Esophagus muscularis mucosa (tissue), 4 donors: ENCODE measurements around the gene SUPT3H. TPM values are rescaled to one million over a fixed set of nuclear protein-coding genes. Genes with fewer than 3 reads are reported as not detected.

ENCODE experiments used
- DNase-seq: peaks from one replicate; pipeline ENCODE4 v3.0.0-alpha.2; 2017; ENCODE audit errors: extremely low spot score
- H3K27ac ChIP-seq, 4 donors: fragments of 200-600 bp; sonication (generic); replicated peaks in 1 of 4; 1 replicate in 3 of 4; 2 replicates in 1 of 4; pipeline ENCODE4 v1.5.1; 2016 to 2019; ENCODE audit warnings: mild to moderate bottlenecking in 1 of 4
- H3K27me3 ChIP-seq, 4 donors: fragments of 200-600 bp; sonication (generic); one replicate each; pipeline versions ENCODE4 v1.5.1 to v1.6.0; 2016 to 2019
- H3K36me3 ChIP-seq, 4 donors: fragments of 200-600 bp; sonication (generic); one replicate each; pipeline ENCODE4 v1.5.1; 2016 to 2019
- H3K4me1 ChIP-seq, 4 donors: fragments of 200-600 bp; sonication (generic); one replicate each; pipeline ENCODE4 v1.5.1; 2016 to 2019
- H3K4me3 ChIP-seq, 4 donors: fragments of 200-600 bp; sonication (generic); 1 replicate in 2 of 4; 2 replicates in 2 of 4; pipeline ENCODE4 v1.5.1; 2016 to 2019; ENCODE audit warnings: mild to moderate bottlenecking in 4 of 4, moderate library complexity in 1 of 4
- H3K9me3 ChIP-seq, 4 donors: fragments of 200-600 bp; sonication (generic); 1 replicate in 3 of 4; 2 replicates in 1 of 4; pipeline ENCODE4 v1.5.1; 2016 to 2019
- CTCF ChIP-seq, 3 experiments: fragments of 200-600 bp in 2 of 3; fragments of 450-650 bp in 1 of 3; sonication (generic) in 2 of 3; IDR thresholded peaks; one replicate each; pipeline ENCODE4 v1.5.1; 2017 to 2019; ENCODE audit warnings: antibody characterized with exemption in 3 of 3, mild to moderate bottlenecking in 2 of 3, moderate library complexity in 1 of 3
- EP300 ChIP-seq: sonication (generic); formaldehyde crosslinking; IDR thresholded peaks from one replicate; pipeline ENCODE4 v1.6.1; 2017; ENCODE audit warnings: antibody characterized with exemption
- POLR2A ChIP-seq: fragments of 450-650 bp; IDR thresholded peaks from one replicate; pipeline ENCODE4 v1.6.1; 2017; ENCODE audit warnings: antibody characterized with exemption, moderate library complexity, mild to moderate bottlenecking, low read depth
- POLR2AphosphoS5 ChIP-seq, 2 donors: sonication (generic); formaldehyde crosslinking; IDR thresholded peaks; one replicate each; pipeline ENCODE4 v1.6.1; 2017; ENCODE audit warnings: antibody characterized with exemption in 2 of 2
- WGBS: methylation state at CpG from one replicate; pipeline ENCODE4 v1.1.5; 2018; 5-methylcytosine and 5-hydroxymethylcytosine counted together
- intact Hi-C: fragments of 100-400 bp; cut with DNase I; formaldehyde crosslinking; loops from one replicate; pipeline ENCODE4 v1.15.1; 2023
- total RNA-seq, 4 donors: library from RNA; depleted of rRNA; stranded (reverse); fragments of >200 nt; gene quantifications; one replicate each; pipeline versions ENCODE4 v1.1.0 to v1.2.1, GENCODE V29; 2016

The SUPT3H gene
- total RNA-seq, 4 donors from 2014 or later: 5.1 to 13.3 (median 9.9) TPM

GRCh38 chr6:44789806-44790205 is 587.9 kb downstream of the SUPT3H start:
- WGBS: 58% methylated on average over 5 of the region's 7 CpGs
- intact Hi-C loops: no loop called here
- peaks cover 0 to 3% (median 0%) of the 10 kb centered on the region in 4 donors for H3K27me3 ChIP-seq

GRCh38 chr6:44789061-44789460 is 588.7 kb downstream of the SUPT3H start:
- H3K9me3 ChIP-seq: peaks cover 0 to 7% (median 3%) of the 10 kb centered on the region in 4 donors
- WGBS: 76% methylated on average over 5 of the region's 5 CpGs
- H3K4me3 ChIP-seq: no peak overlapping the region
- H3K4me1 ChIP-seq: no peaks in the 10 kb centered on the region
- H3K27me3 ChIP-seq: peaks cover 0 to 3% (median 0%) of the 10 kb centered on the region in 4 donors
- H3K27ac ChIP-seq: no peak overlapping the region
- DNase-seq: no peak
- intact Hi-C loops: no loop called here
- TF ChIP-seq POLR2A: no peak
- no peak for TF ChIP-seq CTCF (IDR thresholded peaks at IDR 0.05)
- no peak for TF ChIP-seq POLR2AphosphoS5 (IDR thresholded peaks at IDR 0.05)
- no peak for TF ChIP-seq EP300
- H3K36me3 ChIP-seq: no peaks in the 10 kb centered on the region

More at GRCh38 chr6:44789806-44790205, 587.9 kb downstream of the SUPT3H start:
- Histone ChIP-seq H3K27ac (no peak overlapping the region), H3K4me1 (no peaks in the 10 kb centered on the region), H3K36me3 (no peaks in the 10 kb centered on the region), H3K4me3 (no peak overlapping the region), H3K9me3 (no peaks in the 10 kb centered on the region)
- DNase-seq: no peak
- TF ChIP-seq EP300 (no peak), POLR2AphosphoS5 (IDR thresholded peaks at IDR 0.05) (no peak), POLR2A (no peak), CTCF (IDR thresholded peaks at IDR 0.05) (no peak)

DNA sequence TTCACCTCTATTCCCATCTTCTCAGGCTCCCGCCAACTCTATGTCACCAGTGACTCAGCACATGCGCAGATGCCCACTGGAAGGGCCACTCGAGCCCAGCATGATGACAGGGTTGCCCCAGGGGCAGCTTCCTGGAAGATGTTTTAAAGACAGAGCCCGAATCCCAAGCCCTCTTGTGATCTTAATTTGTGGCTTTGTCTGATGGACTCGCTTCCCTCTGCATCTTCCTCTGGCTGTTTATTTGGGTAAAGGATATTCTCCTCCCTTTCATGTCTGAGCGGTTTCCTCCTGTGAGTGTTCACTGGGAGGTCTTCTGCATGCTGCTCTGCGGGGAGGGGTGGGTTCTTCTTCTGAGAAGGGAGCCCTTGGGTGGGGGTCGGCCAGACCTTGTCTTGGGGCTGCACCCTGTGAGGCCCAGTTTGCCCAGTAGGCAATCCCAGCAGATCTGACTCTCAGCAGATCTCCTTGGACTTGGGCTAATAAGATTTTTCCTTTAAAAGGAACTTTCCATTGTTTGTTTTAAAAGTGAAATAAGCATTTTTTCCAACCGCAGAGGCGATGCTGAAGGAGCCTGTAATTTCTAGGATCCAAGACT is 589.2 kb downstream of the SUPT3H start:
- peaks cover 0 to 11% (median 3%) of the 10 kb centered on the region in 4 donors for H3K9me3 ChIP-seq
- H3K36me3 ChIP-seq: no peaks in the 10 kb centered on the region
- no peaks in the 10 kb centered on the region for H3K4me1 ChIP-seq
- WGBS: 82% methylated on average over 10 of the region's 10 CpGs
- H3K4me3 ChIP-seq: no peak overlapping the region
- no peak overlapping the region for H3K27ac ChIP-seq
- no peaks in the 10 kb centered on the region for H3K27me3 ChIP-seq
- intact Hi-C loops: no loop called here
- DNase-seq: no peak
- TF ChIP-seq CTCF (IDR thresholded peaks at IDR 0.05): no peak

GRCh38 chr6:44787254-44787834 is 590.4 kb downstream of the SUPT3H start:
- no peak for DNase-seq
- 96% methylated on average over 8 of the region's 8 CpGs for WGBS
- TF ChIP-seq CTCF (IDR thresholded peaks at IDR 0.05) (no peak), POLR2A (no peak), EP300 (no peak), POLR2AphosphoS5 (IDR thresholded peaks at IDR 0.05) (no peak)
- Histone ChIP-seq H3K27me3 (no peaks in the 10 kb centered on the region), H3K4me1 (no peaks in the 10 kb centered on the region), H3K4me3 (no peak overlapping the region), H3K27ac (no peak overlapping the region), H3K36me3 (no peaks in the 10 kb centered on the region), H3K9me3 (peaks cover 0 to 11% (median 3%) of the 10 kb centered on the region in 4 donors)
- intact Hi-C loops: no loop called here

DNA sequence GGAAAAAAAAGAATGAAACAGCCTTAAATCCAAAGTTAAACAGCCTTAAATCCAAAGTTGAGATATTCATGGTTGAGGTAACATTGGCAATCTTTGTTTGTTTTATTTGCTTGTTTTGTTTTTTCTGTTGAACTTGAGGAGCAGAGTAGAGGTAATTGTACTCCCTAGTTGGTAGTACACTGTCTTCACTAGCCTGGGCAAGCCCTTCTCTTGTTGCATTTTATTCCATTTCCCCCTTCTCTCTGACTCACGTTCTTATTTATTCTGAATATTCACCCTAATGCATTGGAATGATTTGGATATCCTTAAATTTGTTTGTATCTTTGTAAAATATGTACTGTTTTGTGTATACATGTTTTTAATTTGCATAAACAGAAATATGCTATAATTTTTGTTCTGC is 592.6 kb downstream of the SUPT3H start:
- intact Hi-C loops: no loop called here
- no peak overlapping the region for H3K27ac ChIP-seq
- H3K9me3 ChIP-seq: peaks cover 0 to 11% (median 3%) of the 10 kb centered on the region in 4 donors
- DNase-seq: no peak
- no peaks in the 10 kb centered on the region for H3K36me3 ChIP-seq
- no peak overlapping the region for H3K4me3 ChIP-seq
- 73% methylated on average over 1 of the region's 1 CpG for WGBS
- no peak for TF ChIP-seq POLR2A
- TF ChIP-seq POLR2AphosphoS5 (IDR thresholded peaks at IDR 0.05): no peak
- no peak for TF ChIP-seq EP300
- TF ChIP-seq CTCF (IDR thresholded peaks at IDR 0.05): no peak
- no peaks in the 10 kb centered on the region for H3K4me1 ChIP-seq
- no peaks in the 10 kb centered on the region for H3K27me3 ChIP-seq
